Esophagus squamous epithelium (tissue), 4 donors: Measurements from ENCODE around the gene HES2.

Experiments
- POLR2A ChIP-seq, 4 donors: fragments of 450-650 bp; IDR thresholded peaks; one replicate each; pipeline ENCODE4 v1.6.1; 2017; ENCODE audit warnings: antibody characterized with exemption in 4 of 4, mild to moderate bottlenecking in 4 of 4, moderate library complexity in 3 of 4
- TF ChIP-seq, protein P1 (sequence below), 6 experiments: fragments of 450-650 bp in 4 of 6; fragments of 200-600 bp in 2 of 6; sonication (generic) in 2 of 6; IDR thresholded peaks; one replicate each; pipeline ENCODE4 v1.5.1; 2016 to 2019; ENCODE audit warnings: antibody characterized with exemption in 6 of 6, mild to moderate bottlenecking in 4 of 6, moderate library complexity in 4 of 6

DNA sequence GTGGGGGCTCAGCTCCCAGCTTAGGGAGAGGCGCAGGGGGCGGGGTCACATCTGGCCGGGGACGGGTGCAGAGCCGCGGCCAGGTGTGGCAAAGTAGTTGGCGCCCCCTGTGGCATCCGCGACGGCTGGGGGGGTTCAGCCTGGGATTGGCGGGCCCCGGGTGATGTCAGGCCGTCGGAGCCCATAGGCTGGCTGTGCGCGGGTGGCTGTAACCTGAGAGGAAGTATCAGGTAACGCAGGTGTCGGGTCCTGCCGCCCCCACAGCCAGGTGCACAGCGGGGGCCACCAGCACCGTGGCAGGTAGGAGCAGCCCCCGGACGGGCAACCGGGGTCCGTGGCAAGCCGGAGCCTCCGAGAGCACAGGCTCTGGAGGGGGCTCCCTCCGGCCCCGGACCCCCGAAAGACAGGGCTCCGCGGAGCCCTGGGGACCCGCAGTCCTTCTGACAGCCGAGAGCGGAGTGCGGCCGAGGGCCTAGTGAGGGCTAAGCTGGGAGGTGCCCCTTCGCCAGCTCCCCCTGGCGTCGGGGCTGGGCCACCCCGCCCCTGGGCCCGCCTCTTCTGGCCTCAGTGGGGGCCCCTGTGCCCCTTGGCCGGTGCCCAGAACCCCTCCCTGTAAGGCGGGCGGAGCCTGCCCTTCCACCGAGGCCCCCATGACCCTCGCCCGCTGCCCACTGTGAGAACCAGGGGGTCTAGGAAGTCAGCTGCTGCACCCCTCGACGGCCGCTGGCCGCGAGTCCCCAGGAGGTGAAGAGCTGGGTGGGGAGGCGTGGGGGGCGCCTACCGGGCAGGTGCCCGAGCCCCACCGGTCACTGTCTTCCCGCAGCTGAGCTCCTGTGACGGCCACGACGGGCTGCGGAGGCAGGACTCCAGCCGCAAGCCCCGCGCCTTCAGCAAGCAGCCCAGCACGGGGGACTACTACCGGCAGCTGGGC, 28.4 kb upstream of the HES2 start:
- TF ChIP-seq, protein P1, sequence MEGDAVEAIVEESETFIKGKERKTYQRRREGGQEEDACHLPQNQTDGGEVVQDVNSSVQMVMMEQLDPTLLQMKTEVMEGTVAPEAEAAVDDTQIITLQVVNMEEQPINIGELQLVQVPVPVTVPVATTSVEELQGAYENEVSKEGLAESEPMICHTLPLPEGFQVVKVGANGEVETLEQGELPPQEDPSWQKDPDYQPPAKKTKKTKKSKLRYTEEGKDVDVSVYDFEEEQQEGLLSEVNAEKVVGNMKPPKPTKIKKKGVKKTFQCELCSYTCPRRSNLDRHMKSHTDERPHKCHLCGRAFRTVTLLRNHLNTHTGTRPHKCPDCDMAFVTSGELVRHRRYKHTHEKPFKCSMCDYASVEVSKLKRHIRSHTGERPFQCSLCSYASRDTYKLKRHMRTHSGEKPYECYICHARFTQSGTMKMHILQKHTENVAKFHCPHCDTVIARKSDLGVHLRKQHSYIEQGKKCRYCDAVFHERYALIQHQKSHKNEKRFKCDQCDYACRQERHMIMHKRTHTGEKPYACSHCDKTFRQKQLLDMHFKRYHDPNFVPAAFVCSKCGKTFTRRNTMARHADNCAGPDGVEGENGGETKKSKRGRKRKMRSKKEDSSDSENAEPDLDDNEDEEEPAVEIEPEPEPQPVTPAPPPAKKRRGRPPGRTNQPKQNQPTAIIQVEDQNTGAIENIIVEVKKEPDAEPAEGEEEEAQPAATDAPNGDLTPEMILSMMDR (IDR thresholded peaks at IDR 0.05): peak in 1 of 6 experiments; percentile 24
- TF ChIP-seq POLR2A (IDR thresholded peaks at IDR 0.05): no peak
